CD4-positive, alpha-beta T cell treated with Interleukin-12 subunit alpha and Interleukin-12 subunit beta, for 1 hour (primary cell): ENCODE results near the gene AR.

Experiments used
- DNase-seq: peaks from one replicate; pipeline ENCODE4 v3.0.0-alpha.2; 2020

AR gene

DNA sequence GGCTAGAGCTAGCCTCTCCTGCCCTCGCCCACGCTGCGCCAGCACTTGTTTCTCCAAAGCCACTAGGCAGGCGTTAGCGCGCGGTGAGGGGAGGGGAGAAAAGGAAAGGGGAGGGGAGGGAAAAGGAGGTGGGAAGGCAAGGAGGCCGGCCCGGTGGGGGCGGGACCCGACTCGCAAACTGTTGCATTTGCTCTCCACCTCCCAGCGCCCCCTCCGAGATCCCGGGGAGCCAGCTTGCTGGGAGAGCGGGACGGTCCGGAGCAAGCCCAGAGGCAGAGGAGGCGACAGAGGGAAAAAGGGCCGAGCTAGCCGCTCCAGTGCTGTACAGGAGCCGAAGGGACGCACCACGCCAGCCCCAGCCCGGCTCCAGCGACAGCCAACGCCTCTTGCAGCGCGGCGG lies at the start of gene AR:
TSS of gene AR (plus strand) at position 204 of the 400 bp plus-strand sequence. CDS start 1,126 bp downstream, outside the sequence.
- no peak for DNase-seq

- no peak for DNase-seq
Observed at GRCh38 chrX:67500617-67501016, 43.2 kb upstream of the AR start.

DNA sequence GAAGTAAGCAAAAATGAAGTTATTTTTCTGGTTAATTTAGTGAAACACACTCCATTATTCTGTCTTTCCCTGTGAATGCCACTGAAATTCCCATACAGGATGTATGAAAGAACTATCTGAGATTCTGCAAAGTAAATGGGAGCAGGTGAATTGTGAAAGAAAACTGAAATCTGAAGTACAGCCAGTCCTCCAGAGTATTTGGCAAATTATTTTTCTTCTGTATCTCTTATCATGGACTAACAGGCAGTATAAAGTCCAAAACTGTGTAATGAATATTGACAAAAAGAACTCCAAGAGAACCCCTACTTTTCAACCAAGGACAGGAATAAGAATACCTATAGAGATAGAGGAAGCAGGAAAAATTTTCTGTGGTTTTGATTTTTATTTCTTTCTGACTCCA lies 40.8 kb upstream of the AR start:
- DNase-seq, result no peak

- DNase-seq, result no peak
Observed at GRCh38 chrX:67503453-67503852, 40.4 kb upstream of the AR start.

- DNase-seq, result no peak
Observed at GRCh38 chrX:67520671-67521070, 23.1 kb upstream of the AR start.

GRCh38 chrX:67523002-67523681 lies 20.7 kb upstream of the AR start:
- no peak for DNase-seq

DNA sequence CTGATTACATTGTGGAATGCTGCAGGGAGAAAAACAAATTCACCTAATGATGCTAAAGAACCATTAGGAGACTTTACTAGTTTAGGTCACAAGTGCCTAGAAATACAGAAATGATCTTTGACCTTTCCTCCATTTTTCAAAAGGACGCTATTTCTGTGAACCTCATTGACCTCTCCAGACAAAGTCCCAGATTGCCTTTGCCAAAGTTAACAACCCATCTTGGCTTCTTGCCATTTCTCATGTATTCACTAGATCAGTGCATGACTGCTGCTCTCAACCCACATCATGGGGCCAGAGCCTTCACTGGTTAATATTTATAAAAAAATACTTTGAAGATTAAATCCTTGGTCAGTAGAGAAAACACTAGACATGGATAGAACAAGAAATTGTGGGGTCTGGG lies 19.9 kb upstream of the AR start:
- no peak for DNase-seq

DNA sequence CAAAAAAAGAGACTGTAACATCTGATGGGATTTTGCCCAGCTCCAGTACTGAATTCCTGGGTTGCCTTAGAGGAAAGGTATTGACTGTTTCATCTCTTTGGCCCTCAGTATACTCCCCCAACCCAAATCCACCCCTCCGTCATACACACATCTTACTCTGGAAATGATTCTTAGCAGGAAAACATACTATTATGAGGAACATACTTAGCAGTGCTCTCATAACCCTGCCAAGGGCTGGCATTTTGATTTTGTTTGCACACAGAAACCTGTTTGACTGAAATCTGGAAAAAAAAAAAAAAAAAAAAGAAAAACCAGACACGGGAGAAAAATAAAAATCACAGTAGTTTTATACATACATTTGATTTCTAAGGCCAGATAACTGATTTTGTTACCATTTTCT lies 19.4 kb upstream of the AR start:
- no peak for DNase-seq

DNA sequence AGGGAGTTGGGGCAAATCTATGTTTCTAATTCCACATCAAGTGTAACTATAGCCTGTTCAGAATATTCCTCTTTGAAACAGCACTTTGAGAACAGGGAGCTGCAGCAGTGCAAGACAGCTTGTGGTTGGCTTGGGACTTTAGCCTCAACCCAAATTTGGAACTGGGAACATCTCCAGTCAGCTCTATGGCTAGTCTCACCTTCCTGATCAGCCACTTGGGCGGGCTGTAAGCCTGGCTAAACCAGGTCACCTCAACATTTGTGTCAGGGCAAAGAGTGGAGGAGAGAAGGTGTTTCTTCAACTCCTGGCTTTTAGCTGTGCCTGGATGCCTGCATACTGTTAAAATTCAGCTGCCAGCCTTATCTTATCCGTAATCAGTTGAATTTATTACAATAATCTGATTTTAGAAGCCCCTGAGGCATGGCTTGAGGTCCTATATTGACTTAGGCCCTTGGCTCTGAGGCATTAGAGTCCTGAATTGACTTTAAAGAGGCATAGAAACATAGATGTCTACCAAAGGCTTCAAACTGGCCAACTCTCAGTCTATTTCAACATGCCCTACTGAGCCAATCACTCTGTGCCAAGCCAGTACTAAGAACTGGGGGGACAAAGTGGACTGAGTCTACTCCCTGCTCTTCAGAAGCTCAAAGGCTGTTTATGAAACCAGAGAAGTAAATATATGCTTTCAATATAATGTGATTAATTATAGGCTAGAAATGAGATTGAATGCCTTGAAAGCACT lies 18.7 kb upstream of the AR start:
- DNase-seq, result no peak

- no peak for DNase-seq
Observed at GRCh38 chrX:67536564-67536963, 7.3 kb upstream of the AR start.

GRCh38 chrX:67538383-67538782 lies 5.4 kb upstream of the AR start:
- no peak for DNase-seq

GRCh38 chrX:67544281-67545035 lies 637 bp downstream of the AR start:
- no peak for DNase-seq

- no peak for DNase-seq
Observed at GRCh38 chrX:67545036-67545821, 1.4 kb downstream of the AR start.

DNA sequence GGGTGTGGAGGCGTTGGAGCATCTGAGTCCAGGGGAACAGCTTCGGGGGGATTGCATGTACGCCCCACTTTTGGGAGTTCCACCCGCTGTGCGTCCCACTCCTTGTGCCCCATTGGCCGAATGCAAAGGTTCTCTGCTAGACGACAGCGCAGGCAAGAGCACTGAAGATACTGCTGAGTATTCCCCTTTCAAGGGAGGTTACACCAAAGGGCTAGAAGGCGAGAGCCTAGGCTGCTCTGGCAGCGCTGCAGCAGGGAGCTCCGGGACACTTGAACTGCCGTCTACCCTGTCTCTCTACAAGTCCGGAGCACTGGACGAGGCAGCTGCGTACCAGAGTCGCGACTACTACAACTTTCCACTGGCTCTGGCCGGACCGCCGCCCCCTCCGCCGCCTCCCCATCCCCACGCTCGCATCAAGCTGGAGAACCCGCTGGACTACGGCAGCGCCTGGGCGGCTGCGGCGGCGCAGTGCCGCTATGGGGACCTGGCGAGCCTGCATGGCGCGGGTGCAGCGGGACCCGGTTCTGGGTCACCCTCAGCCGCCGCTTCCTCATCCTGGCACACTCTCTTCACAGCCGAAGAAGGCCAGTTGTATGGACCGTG lies 2.2 kb downstream of the AR start:
- DNase-seq, result no peak

DNA sequence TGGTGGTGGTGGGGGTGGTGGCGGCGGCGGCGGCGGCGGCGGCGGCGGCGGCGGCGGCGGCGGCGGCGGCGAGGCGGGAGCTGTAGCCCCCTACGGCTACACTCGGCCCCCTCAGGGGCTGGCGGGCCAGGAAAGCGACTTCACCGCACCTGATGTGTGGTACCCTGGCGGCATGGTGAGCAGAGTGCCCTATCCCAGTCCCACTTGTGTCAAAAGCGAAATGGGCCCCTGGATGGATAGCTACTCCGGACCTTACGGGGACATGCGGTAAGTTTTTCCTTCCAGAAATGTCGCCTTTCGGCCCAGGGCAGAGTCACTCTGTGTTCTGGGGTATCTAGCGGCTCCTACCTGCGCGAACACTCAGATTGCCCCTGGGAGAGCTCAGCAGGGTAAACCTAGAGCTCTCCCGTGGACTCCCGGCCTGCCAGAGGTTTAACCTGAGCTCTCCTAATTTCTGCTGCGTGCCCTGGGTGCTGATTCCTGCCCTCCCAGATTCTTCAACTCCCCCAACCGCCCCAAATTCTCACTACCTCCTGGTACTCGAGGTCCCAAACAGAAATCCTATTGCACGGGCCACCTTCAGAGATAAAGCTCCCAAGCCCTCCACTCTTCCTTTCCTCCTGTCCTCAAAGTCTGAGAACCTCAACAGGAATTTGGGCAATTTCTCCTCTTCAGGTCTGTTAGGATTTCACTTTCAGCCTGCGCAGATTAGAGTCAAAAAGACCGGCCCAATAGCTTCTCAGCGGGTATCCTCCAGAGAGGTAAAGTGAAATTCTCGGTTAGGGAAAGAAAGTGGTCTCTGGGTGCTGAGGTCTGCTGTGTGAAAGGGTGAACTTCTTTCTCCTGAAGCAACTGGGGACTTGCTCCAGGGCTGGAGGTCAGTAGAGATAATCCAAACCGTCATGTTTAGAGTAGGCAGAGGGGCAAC lies 2.9 kb downstream of the AR start:
- DNase-seq, result no peak

DNA sequence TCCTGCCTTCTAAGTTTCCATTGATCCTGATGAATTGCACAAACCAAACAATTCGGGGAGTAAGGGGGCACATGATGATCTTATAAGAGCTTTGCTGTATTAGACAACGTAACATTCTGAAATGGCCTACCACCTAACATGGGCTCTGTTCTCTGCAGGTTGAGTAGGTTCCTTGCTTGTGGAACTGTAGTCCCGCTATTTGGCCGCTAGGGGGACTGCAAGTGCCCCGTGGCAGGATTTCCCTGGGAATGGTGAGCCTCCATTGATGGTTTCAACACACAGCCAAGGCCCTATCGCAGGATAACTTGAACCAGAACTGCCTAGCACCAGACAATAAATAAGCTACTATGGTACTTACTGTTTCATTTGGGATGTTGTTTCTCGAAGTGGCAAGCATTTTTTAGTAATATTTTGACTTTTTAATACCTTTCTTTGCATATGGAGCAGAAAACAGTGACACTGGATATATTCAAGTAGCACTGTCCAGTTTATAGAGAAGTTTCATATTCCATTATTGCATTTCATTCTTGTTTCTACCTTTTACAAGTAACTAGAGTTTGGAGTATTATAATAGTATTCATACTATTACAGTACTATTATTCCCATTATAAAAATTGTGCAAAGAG lies 11.9 kb downstream of the AR start:
- peak; percentile 8 for DNase-seq

DNA sequence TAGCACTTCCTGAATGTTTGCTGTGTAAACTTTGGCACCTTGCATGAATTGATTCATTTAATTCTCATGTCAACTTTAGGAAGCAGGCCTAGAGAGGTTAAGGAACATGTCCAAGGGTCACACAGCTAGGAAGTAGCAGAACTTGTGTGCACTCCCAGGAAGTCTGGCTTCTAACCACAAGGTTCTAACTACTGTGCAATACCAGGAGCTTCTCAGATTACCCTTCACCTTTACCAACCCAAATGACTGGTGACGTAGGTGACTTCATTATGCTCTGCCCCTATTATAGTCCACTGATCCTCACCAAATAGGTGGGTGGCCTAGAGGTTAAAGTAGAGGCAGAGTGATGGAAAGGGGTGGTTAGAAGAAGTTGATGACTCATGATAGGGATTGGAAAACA lies 14.4 kb downstream of the AR start:
- DNase-seq, result no peak

DNA sequence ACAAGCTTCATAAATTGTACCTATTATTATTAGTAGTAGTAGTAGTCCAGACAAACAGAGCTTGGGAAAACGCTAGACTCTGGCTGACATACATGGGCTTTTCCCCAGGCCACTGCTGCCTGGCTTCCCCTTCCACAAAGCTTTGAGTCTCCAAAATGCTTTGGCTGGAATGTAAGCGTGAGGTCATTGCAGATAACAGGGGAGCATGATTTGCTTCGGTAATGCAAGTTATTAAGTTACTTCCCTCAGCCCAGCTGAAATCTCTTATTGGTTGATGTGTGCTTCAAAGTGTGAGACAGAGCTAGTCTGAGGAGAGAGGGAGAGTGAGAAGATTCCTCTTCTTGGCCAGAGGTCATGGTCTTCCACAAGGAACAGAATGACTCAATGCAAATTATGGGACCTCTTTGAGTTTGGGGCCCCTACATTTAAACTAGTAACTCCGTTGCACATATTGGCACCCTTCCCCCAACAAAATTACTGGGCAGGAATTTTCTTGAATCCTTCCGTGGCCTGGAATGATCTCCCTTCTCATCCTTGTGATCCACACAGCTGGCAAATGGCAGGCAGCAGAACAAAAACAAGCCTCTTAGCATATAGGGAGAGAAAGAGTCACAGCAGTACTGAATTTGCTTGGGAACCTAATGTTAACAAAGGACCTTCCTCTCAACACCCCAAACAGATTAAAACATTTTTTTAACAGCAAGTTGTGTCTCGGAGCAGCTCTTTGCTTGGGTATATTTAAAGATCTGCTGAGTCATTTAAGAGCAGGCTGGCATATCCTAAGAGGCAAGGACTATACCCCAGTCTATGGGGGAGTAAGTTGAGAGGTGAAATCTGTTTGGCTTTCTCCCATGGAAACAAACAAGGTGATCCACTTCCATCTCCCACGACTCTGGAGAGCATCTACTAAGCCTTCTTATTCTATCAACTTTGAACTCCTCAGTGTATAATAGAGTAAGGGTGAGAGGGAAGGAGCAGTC lies 19.9 kb downstream of the AR start:
- DNase-seq, result no peak

DNA sequence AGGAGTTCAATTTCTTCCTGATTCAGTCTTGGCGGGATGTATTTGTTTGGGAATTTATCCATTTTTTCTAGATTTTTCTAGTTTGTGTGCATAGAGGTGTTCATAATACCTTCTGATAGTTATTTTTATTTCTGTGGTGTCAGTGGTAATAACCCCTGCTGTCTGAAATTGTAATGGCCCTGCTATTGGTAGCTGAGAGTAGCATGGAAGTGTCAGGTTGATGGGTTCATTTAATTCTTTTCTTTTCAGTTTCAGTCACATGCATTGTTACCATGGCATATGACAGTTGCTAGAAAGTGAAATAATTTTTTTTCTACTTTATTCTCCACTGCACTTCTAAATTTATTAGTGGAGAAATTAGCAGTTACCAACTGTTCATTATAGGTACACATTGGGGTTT lies 20.7 kb downstream of the AR start:
- no peak for DNase-seq

DNA sequence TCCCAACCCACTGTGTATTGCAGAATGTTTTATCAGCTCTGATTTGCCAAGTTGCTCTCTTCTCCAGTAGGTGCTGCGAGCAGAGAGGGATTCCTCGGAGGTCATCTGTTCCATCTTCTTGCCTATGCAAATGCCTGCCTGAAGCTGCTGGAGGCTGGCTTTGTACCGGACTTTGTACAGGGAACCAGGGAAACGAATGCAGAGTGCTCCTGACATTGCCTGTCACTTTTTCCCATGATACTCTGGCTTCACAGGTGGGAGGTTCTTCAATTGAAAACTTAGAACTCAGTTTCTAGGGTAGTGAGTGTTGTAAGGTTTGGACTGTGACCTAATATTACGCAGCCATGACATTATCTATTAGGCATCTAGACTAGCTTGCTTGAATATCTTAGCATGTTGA lies 24.9 kb downstream of the AR start:
- DNase-seq, result no peak
